Measurements from ENCODE around the gene RTN4RL2.
A peak's percentile ranks its signal among the peaks of the same experiment; 100 is the strongest.
"Not testable (repeated sequence)": the region's sequence is repeated elsewhere in the genome, so short reads cannot be mapped to it uniquely, and the experiment has no call there.

Gene RTN4RL2

GRCh38 chr11:57438345-57439285, 21.7 kb upstream of the RTN4RL2 start:
- no peaks in the 10 kb centered on the region for H3K36me3 ChIP-seq (ENCODE audit: control insufficient read depth, insufficient read depth, low read length)
- H3K9ac ChIP-seq (ENCODE audit: low read length) = no peak overlapping the region
- H3K4me3 ChIP-seq (ENCODE audit: low read length) = no peak overlapping the region

GRCh38 chr11:57439786-57440185, 20.5 kb upstream of the RTN4RL2 start:
- H3K36me3 ChIP-seq (ENCODE audit: control insufficient read depth, insufficient read depth, low read length) = no peaks in the 10 kb centered on the region
- no peak overlapping the region for H3K4me3 ChIP-seq (ENCODE audit: low read length)
- no peak overlapping the region for H3K9ac ChIP-seq (ENCODE audit: low read length)
- H3K4me1 ChIP-seq (ENCODE audit: control insufficient read depth, insufficient read depth, low read length) = peaks cover 5% of the 10 kb centered on the region
- H3K27ac ChIP-seq (ENCODE audit: low read depth, low read length) = no peak overlapping the region
- H3K27me3 ChIP-seq (ENCODE audit: control insufficient read depth, insufficient read depth, low read length) = no peaks in the 10 kb centered on the region

More at GRCh38 chr11:57438345-57439285, 21.7 kb upstream of the RTN4RL2 start:
- no peak overlapping the region for H3K27ac ChIP-seq (ENCODE audit: low read depth, low read length)
- H3K27me3 ChIP-seq (ENCODE audit: control insufficient read depth, insufficient read depth, low read length) = no peaks in the 10 kb centered on the region
- peaks cover 8% of the 10 kb centered on the region for H3K4me1 ChIP-seq (ENCODE audit: control insufficient read depth, insufficient read depth, low read length)

- Histone ChIP-seq H3K27ac (ENCODE audit: low read depth, low read length) (no peak overlapping the region), H3K4me3 (ENCODE audit: low read length) (no peak overlapping the region), H3K36me3 (ENCODE audit: control insufficient read depth, insufficient read depth, low read length) (no peaks in the 10 kb centered on the region), H3K4me1 (ENCODE audit: control insufficient read depth, insufficient read depth, low read length) (no peaks in the 10 kb centered on the region), H3K27me3 (ENCODE audit: control insufficient read depth, insufficient read depth, low read length) (no peaks in the 10 kb centered on the region), H3K9ac (ENCODE audit: low read length) (no peak overlapping the region)
Measured at GRCh38 chr11:57440744-57441414, 19.4 kb upstream of the RTN4RL2 start.

GRCh38 chr11:57444362-57445121, 15.8 kb upstream of the RTN4RL2 start:
- no peaks in the 10 kb centered on the region for H3K4me1 ChIP-seq (ENCODE audit: control insufficient read depth, insufficient read depth, low read length)
- no peak overlapping the region for H3K4me3 ChIP-seq (ENCODE audit: low read length)
- no peak overlapping the region for H3K9ac ChIP-seq (ENCODE audit: low read length)
- H3K27ac ChIP-seq (ENCODE audit: low read depth, low read length) = no peak overlapping the region
- no peaks in the 10 kb centered on the region for H3K27me3 ChIP-seq (ENCODE audit: control insufficient read depth, insufficient read depth, low read length)
- H3K36me3 ChIP-seq (ENCODE audit: control insufficient read depth, insufficient read depth, low read length) = no peaks in the 10 kb centered on the region

- not testable (repeated sequence) for H3K27me3 ChIP-seq (ENCODE audit: control insufficient read depth, insufficient read depth, low read length); H3K4me1 ChIP-seq (ENCODE audit: control insufficient read depth, insufficient read depth, low read length); H3K27ac ChIP-seq (ENCODE audit: low read depth, low read length); H3K4me3 ChIP-seq (ENCODE audit: low read length); H3K36me3 ChIP-seq (ENCODE audit: control insufficient read depth, insufficient read depth, low read length); H3K9ac ChIP-seq (ENCODE audit: low read length)
Measured at GRCh38 chr11:57445122-57445394, 15.3 kb upstream of the RTN4RL2 start.

- Histone ChIP-seq H3K4me1 (ENCODE audit: control insufficient read depth, insufficient read depth, low read length) (no peaks in the 10 kb centered on the region), H3K4me3 (ENCODE audit: low read length) (no peak overlapping the region), H3K27ac (ENCODE audit: low read depth, low read length) (no peak overlapping the region), H3K36me3 (ENCODE audit: control insufficient read depth, insufficient read depth, low read length) (no peaks in the 10 kb centered on the region), H3K9ac (ENCODE audit: low read length) (no peak overlapping the region), H3K27me3 (ENCODE audit: control insufficient read depth, insufficient read depth, low read length) (no peaks in the 10 kb centered on the region)
Measured at GRCh38 chr11:57446055-57446454, 14.3 kb upstream of the RTN4RL2 start.

GRCh38 chr11:57453543-57454177, 6.7 kb upstream of the RTN4RL2 start:
- H3K27ac ChIP-seq (ENCODE audit: low read depth, low read length) = no peak overlapping the region
- peaks cover 9% of the 10 kb centered on the region for H3K27me3 ChIP-seq (ENCODE audit: control insufficient read depth, insufficient read depth, low read length)
- H3K36me3 ChIP-seq (ENCODE audit: control insufficient read depth, insufficient read depth, low read length) = no peaks in the 10 kb centered on the region
- H3K9ac ChIP-seq (ENCODE audit: low read length) = no peak overlapping the region
- no peak overlapping the region for H3K4me3 ChIP-seq (ENCODE audit: low read length)
- H3K4me1 ChIP-seq (ENCODE audit: control insufficient read depth, insufficient read depth, low read length) = no peaks in the 10 kb centered on the region

GRCh38 chr11:57456960-57457642, 3.2 kb upstream of the RTN4RL2 start:
- H3K27me3 ChIP-seq (ENCODE audit: control insufficient read depth, insufficient read depth, low read length) = peaks cover 32% of the 10 kb centered on the region

DNA sequence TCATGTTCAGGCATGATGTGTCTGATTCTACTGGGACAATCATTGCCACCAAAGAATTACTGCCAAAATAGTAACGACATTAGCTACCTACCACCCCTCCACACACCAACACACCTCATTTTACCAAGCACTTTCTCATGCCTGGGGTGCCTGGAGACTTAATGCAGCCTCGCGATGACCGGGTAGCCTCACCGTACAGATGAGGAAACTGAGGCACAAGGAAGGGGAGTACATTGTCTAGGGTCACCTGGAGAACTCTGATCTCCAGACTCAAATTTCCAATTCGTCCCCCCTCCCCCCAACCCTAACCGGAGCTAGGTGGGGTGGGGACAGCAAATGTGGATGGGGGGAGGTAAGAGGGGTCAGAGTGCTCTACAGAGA, 2.7 kb upstream of the RTN4RL2 start:
- H3K9ac ChIP-seq (ENCODE audit: low read length) = no peak overlapping the region
- peak overlapping the region; percentile 15 for H3K4me3 ChIP-seq (ENCODE audit: low read length)
- peaks cover 6% of the 10 kb centered on the region for H3K4me1 ChIP-seq (ENCODE audit: control insufficient read depth, insufficient read depth, low read length)
- H3K27me3 ChIP-seq (ENCODE audit: control insufficient read depth, insufficient read depth, low read length) = peaks cover 33% of the 10 kb centered on the region
- H3K36me3 ChIP-seq (ENCODE audit: control insufficient read depth, insufficient read depth, low read length) = no peaks in the 10 kb centered on the region
- H3K27ac ChIP-seq (ENCODE audit: low read depth, low read length) = no peak overlapping the region

More at GRCh38 chr11:57456960-57457642, 3.2 kb upstream of the RTN4RL2 start:
- Histone ChIP-seq H3K4me1 (ENCODE audit: control insufficient read depth, insufficient read depth, low read length) (peaks cover 6% of the 10 kb centered on the region), H3K36me3 (ENCODE audit: control insufficient read depth, insufficient read depth, low read length) (no peaks in the 10 kb centered on the region), H3K9ac (ENCODE audit: low read length) (no peak overlapping the region), H3K4me3 (ENCODE audit: low read length) (no peak overlapping the region), H3K27ac (ENCODE audit: low read depth, low read length) (no peak overlapping the region)

GRCh38 chr11:57458060-57458409, 2.3 kb upstream of the RTN4RL2 start:
- peaks cover 6% of the 10 kb centered on the region for H3K4me1 ChIP-seq (ENCODE audit: control insufficient read depth, insufficient read depth, low read length)
- H3K4me3 ChIP-seq (ENCODE audit: low read length) = peak overlapping the region; percentile 15
- peaks cover 35% of the 10 kb centered on the region for H3K27me3 ChIP-seq (ENCODE audit: control insufficient read depth, insufficient read depth, low read length)
- no peaks in the 10 kb centered on the region for H3K36me3 ChIP-seq (ENCODE audit: control insufficient read depth, insufficient read depth, low read length)
- H3K9ac ChIP-seq (ENCODE audit: low read length) = no peak overlapping the region
- H3K27ac ChIP-seq (ENCODE audit: low read depth, low read length) = no peak overlapping the region

DNA sequence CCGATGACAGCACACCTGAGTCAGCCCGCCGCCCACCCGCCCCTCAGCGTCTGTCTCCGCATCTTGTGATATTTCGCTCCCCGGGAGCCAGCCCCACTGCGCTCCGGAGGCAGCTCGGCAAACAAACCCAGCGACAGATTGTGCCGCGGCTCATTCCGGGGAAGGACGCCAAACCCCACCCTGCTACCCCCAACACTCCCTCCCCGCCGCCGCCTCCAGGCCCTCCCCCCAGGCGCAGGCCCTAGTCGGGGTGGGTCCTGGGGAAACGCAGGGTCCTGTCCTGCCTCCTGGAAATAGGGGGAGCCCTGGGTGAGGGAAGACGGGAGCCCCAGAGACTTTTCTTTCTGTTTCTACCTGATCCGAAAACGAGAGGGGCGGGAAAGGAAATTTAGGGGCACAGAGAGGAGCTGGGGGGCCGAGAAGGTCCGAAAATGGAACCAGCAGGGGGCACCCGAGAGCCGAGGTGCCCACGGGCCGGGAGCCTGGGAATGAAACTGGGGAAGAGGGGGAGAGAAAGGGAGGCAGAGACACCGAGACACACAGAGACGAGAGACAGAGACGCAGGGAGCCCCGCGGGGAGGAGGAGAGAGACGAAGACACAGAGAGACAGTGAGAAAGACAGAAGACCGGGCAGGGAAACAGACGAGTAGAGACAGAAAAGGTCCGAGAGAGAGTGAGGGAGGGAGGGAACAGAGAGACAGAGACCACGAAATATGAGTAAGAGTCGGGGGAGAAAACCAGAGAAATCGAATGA, 1.7 kb upstream of the RTN4RL2 start:
- no peak overlapping the region for H3K9ac ChIP-seq (ENCODE audit: low read length)
- peaks cover 6% of the 10 kb centered on the region for H3K4me1 ChIP-seq (ENCODE audit: control insufficient read depth, insufficient read depth, low read length)
- H3K4me3 ChIP-seq (ENCODE audit: low read length) = peak overlapping the region; percentile 55
- H3K27ac ChIP-seq (ENCODE audit: low read depth, low read length) = no peak overlapping the region
- peaks cover 35% of the 10 kb centered on the region for H3K27me3 ChIP-seq (ENCODE audit: control insufficient read depth, insufficient read depth, low read length)
- no peaks in the 10 kb centered on the region for H3K36me3 ChIP-seq (ENCODE audit: control insufficient read depth, insufficient read depth, low read length)

All from rectal smooth muscle tissue (tissue), 1 donor.